Gastrocnemius medialis (tissue), 4 donors: ENCODE data around the gene SMYD3.

ENCODE experiments used
- POLR2A ChIP-seq, 2 donors: fragments of 450-650 bp; IDR thresholded peaks; one replicate each; pipeline ENCODE4 v1.6.1; 2017; ENCODE audit warnings: antibody characterized with exemption in 2 of 2, mild to moderate bottlenecking in 2 of 2, moderate library complexity in 2 of 2
- TF ChIP-seq, protein P1 (sequence below), 5 experiments: fragments of 450-650 bp in 3 of 5; fragments of 200-600 bp in 2 of 5; sonication (generic) in 2 of 5; IDR thresholded peaks in 4 of 5; conservative IDR thresholded peaks in 1 of 5; 1 replicate in 4 of 5; 2 replicates in 1 of 5; pipeline ENCODE4 v1.5.1; 2016 to 2019; ENCODE audit warnings: antibody characterized with exemption in 5 of 5, mild to moderate bottlenecking in 3 of 5, moderate library complexity in 3 of 5

DNA sequence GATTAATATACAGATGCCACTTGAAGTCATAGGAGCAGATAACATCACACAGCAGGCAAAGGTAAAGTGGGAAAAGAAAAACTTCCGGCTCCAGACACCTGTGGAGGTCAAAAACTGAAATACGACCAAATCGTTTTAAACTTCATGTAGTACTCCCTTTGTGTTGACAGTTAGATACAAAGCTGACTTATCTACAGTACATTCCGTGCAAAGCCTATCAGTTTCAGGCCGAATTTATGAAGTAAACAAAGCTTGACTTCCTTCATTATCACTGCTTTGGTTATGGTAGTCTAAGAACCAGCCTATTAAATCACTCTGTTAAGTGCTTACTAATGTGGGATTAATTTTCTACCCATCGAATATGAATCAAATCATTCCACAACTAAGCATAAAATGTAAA is 156.3 kb downstream of the SMYD3 start:
- TF ChIP-seq, protein P1, sequence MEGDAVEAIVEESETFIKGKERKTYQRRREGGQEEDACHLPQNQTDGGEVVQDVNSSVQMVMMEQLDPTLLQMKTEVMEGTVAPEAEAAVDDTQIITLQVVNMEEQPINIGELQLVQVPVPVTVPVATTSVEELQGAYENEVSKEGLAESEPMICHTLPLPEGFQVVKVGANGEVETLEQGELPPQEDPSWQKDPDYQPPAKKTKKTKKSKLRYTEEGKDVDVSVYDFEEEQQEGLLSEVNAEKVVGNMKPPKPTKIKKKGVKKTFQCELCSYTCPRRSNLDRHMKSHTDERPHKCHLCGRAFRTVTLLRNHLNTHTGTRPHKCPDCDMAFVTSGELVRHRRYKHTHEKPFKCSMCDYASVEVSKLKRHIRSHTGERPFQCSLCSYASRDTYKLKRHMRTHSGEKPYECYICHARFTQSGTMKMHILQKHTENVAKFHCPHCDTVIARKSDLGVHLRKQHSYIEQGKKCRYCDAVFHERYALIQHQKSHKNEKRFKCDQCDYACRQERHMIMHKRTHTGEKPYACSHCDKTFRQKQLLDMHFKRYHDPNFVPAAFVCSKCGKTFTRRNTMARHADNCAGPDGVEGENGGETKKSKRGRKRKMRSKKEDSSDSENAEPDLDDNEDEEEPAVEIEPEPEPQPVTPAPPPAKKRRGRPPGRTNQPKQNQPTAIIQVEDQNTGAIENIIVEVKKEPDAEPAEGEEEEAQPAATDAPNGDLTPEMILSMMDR (IDR thresholded peaks at IDR 0.05 in 4 of 5, conservative IDR thresholded peaks at IDR 0.05 in 1 of 5), result no peak
- no peak for TF ChIP-seq POLR2A (IDR thresholded peaks at IDR 0.05)
